ENCODE measurements around the gene PSMD2. TPM values are rescaled to one million over a fixed set of nuclear protein-coding genes. Genes with fewer than 3 reads are reported as not detected.

PSMD2 gene
- total and polyA plus RNA-seq, 10 of the 15 experiments (the other 5 are each of a cell fraction or from before 2014, with no cell fraction given): 103 to 515 (median 197) TPM

- no TSS peak for BruUV-seq (replicated peaks)
- in situ Hi-C loops (cut with MboI): no loop called here
These were observed 9.7 kb downstream of the PSMD2 start for GRCh38 chr3:184308744-184309143.

More at GRCh38 chr3:184308744-184309143, 9.7 kb downstream of the PSMD2 start:
- 97% methylated on average over 7 of the region's 7 CpGs for WGBS (ENCODE audit: insufficient coverage, insufficient replicate concordance, low lambda C conversion rate, missing lambda C conversion rate)
- ATAC-seq (no peak), DNase-seq (ENCODE audit: low read depth, low spot score) (no peak), FAIRE-seq (no peak)
- H3K9me3 ChIP-seq (replicated peaks; ENCODE audit: control insufficient read depth, insufficient read depth, low read length): no peaks in the 10 kb centered on the region
- H3K27me3 ChIP-seq (replicated peaks in 1 of 2; ENCODE audit: control insufficient read depth in 2 of 2, insufficient read depth in 2 of 2, low read length in 1 of 2): no peaks in the 10 kb centered on the region
- ChIA-PET POLR2A (no interaction called here), CTCF (no interaction called here), SMC1A (ENCODE audit: uncharacterized antibody, unreplicated experiment) (no interaction called here), RAD21 (ENCODE audit: unreplicated experiment) (no interaction called here)
- H3K4me2 ChIP-seq (ENCODE audit: control insufficient read depth, insufficient read depth): no peak overlapping the region
- intact Hi-C loops (cut with micrococcal nuclease; ENCODE audit: unreplicated experiment): no loop called here
- H3K4me1 ChIP-seq (ENCODE audit: control insufficient read depth, insufficient read depth, low read length): no peaks in the 10 kb centered on the region
- H4K20me1 ChIP-seq (ENCODE audit: control insufficient read depth, insufficient read depth): no peaks in the 10 kb centered on the region
- no peaks in the 10 kb centered on the region for H3K79me2 ChIP-seq (ENCODE audit: control insufficient read depth, insufficient read depth, low read length)
- H2AFZ ChIP-seq (ENCODE audit: control insufficient read depth, low read depth, low read length): no peak overlapping the region
- H3K4me3 ChIP-seq: no peak overlapping the region
- peaks cover 15 to 21% of the 10 kb centered on the region in 2 experiments for H3K36me3 ChIP-seq (ENCODE audit: control insufficient read depth in 2 of 2, insufficient read depth in 2 of 2, low read length in 1 of 2)
- H3K27ac ChIP-seq (ENCODE audit: control insufficient read depth, insufficient read depth): no peak overlapping the region
- TF ChIP-seq MEF2B (IDR thresholded peaks at IDR 0.05; ENCODE audit: partially characterized antibody, poor library complexity, severe bottlenecking) (no peak), POLR2AphosphoS5 (IDR thresholded peaks at IDR 0.05; ENCODE audit: low read length) (no peak), ZNF687 (IDR thresholded peaks at IDR 0.05) (no peak), DPF2 (IDR thresholded peaks at IDR 0.05) (no peak), POLR2A (IDR thresholded peaks at IDR 0.05; ENCODE audit: low read depth, low read length) (no peak), MLLT1 (IDR thresholded peaks at IDR 0.05) (no peak), SMARCA5 (IDR thresholded peaks at IDR 0.05) (no peak), E2F4 (IDR thresholded peaks at IDR 0.05; ENCODE audit: low read depth, low read length) (no peak), FOS (IDR thresholded peaks at IDR 0.05; ENCODE audit: borderline replicate concordance, extremely low read depth, insufficient read length) (no peak), ZNF622 (IDR thresholded peaks at IDR 0.05) (no peak), CBX5 (IDR thresholded peaks at IDR 0.05; ENCODE audit: low read depth) (no peak), CBX3 (IDR thresholded peaks at IDR 0.05; ENCODE audit: borderline replicate concordance, low read depth) (no peak)
- no peak overlapping the region for H3K9ac ChIP-seq (ENCODE audit: control insufficient read depth, insufficient read depth, low read length)

Data from GM12878 (cell line).